MCF 10A (cell line): Measurements from ENCODE around the gene SRGAP2B. TPM values are rescaled to one million over a fixed set of nuclear protein-coding genes. Genes with fewer than 3 reads are reported as not detected.
A peak's percentile ranks its signal among the peaks of the same experiment; 100 is the strongest.
"Not testable (repeated sequence)": the region's sequence is repeated elsewhere in the genome, so short reads cannot be mapped to it uniquely, and the experiment has no call there.

ENCODE experiments used
- Bru-seq: library from RNA; stranded (reverse); fragments of 400-500 nt; gene quantifications from one replicate; lab custom pipeline; 2021; lab: Mats Ljungman, UMichigan
- BruChase-seq, 2 experiments: library from RNA; stranded (reverse); fragments of 400-500 nt; gene quantifications; one replicate each; lab custom pipeline; 2021; lab: Mats Ljungman, UMichigan
- BruUV-seq: library from RNA; stranded (reverse); fragments of 400-500 nt; replicated peaks from 2 replicates; lab custom pipeline; 2021; lab: Mats Ljungman, UMichigan
- CTCF ChIA-PET: fragments of 300-600 bp; sonication (Branson Sonifier 250); formaldehyde crosslinking; extraction: SDS; loops from one replicate; lab custom pipeline; 2021; ENCODE audit warnings: antibody characterized with exemption, inconsistent platforms; lab: Yijun Ruan, JAX
- POLR2A ChIA-PET: fragments of 300-600, 350-650 bp; sonication (Branson Sonifier 250); formaldehyde crosslinking; extraction: SDS; loops from one replicate; lab custom pipeline; 2020; ENCODE audit warnings: antibody characterized with exemption, inconsistent platforms; lab: Yijun Ruan, JAX
- DNase-seq: peaks from one replicate; pipeline ENCODE4 v3.0.0-alpha.2; 2018; ENCODE audit not compliant: unreplicated experiment
- H3K27ac Mint-ChIP-seq: one replicate; pipeline ENCODE4 v1.8.0; 2022; ENCODE audit warnings: mild to moderate bottlenecking, low read depth, mixed read lengths; ENCODE audit not compliant: unreplicated experiment
- H3K27me3 Mint-ChIP-seq: one replicate; pipeline ENCODE4 v1.8.0; 2022; ENCODE audit warnings: mixed read lengths; ENCODE audit not compliant: insufficient read depth, unreplicated experiment
- H3K36me3 Mint-ChIP-seq: one replicate; pipeline ENCODE4 v1.8.0; 2022; ENCODE audit warnings: mild to moderate bottlenecking, moderate library complexity, mixed read lengths; ENCODE audit not compliant: insufficient read depth, unreplicated experiment
- H3K4me1 Mint-ChIP-seq: one replicate; pipeline ENCODE4 v1.8.0; 2022; ENCODE audit warnings: mixed read lengths; ENCODE audit not compliant: insufficient read depth, unreplicated experiment
- H3K4me3 Mint-ChIP-seq: one replicate; pipeline ENCODE4 v1.8.0; 2022; ENCODE audit warnings: mild to moderate bottlenecking, moderate library complexity, mixed read lengths; ENCODE audit not compliant: unreplicated experiment
- H3K9me3 Mint-ChIP-seq: one replicate; pipeline ENCODE4 v1.8.0; 2022; ENCODE audit warnings: mixed read lengths; ENCODE audit not compliant: unreplicated experiment
- intact Hi-C: fragments of 100-400 bp; cut with micrococcal nuclease; formaldehyde crosslinking; loops from 2 replicates; pipeline ENCODE4 v1.14.1; 2022
- long read RNA-seq: library from polyadenylated mRNA; stranded (forward); transcript quantifications from one replicate; pipeline ENCODE4 v2.0.0, GENCODE V29; 2022
- total RNA-seq: library from RNA; stranded (reverse); gene quantifications from 2 replicates; pipeline ENCODE4 v1.2.3, GENCODE V29; 2022

SRGAP2B gene
- 50.8 and 56.5 TPM in 2 replicates for total RNA-seq
- Bru-seq, nascent RNA, result percentile 77 among the genes with signal in this experiment
- BruChase-seq, experiment 1, labeled RNA remaining after a 6-hour chase, result percentile 65 among the genes with signal in this experiment
- BruChase-seq, experiment 2, labeled RNA remaining after a 2-hour chase, result percentile 66 among the genes with signal in this experiment
- long read RNA-seq, full-length matches to known transcripts, result 5 of 21 reads
- long read RNA-seq, partial matches to known transcripts, result 0 of 21 reads
- long read RNA-seq, other reads (novel, unspliced or antisense), result 16 of 21 reads

DNA sequence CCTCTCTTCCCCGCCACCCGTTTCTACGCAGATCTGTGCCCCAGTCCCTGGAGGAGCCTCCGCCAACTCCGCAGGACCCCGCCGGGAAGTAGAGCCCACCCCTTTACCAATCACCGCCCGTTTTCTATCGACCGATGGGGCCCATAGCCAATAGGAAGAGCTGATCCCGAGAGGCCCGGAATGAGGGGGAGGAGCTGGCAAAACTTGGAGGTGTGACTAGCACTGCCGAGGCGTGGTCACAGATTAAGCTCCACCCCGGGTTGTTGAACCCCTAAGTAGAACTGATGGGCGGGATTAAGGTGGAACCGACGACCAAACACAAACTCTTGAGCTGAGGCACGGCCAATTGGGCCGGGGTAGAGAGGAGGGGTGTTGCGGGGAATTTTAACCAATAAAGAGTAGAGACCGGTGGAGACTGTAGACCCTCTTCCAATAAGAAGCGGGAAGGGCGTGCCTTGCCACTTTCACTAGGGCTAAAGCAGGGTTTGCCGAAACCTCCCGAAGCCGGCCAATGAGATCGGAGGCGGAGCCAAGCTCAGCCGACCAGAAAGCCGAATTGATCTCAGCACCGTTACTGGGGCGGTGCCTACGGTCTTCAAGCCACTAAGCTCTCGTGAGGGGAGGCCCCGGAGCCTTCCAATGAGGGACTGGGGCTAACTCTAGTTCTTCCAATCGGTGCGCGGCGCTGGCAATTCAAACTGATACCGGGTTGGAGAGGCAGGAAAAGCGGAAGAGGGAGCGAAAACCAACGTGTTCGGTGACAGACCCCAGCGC lies at the start of gene SRGAP2B, which contains the start of gene FAM72D:
Gene SRGAP2B, minus strand, starts transcription at position 45 of the 774 bp plus-strand sequence. CDS start 2,427 bp downstream, outside the sequence.
Gene FAM72D, plus strand, starts transcription at position 691 of the 774 bp plus-strand sequence. CDS start 874 bp downstream, outside the sequence.
- intact Hi-C loops, DNase-seq, CTCF ChIA-PET, H3K4me1 Mint-ChIP-seq, POLR2A ChIA-PET, H3K36me3 Mint-ChIP-seq, H3K27me3 Mint-ChIP-seq, H3K9me3 Mint-ChIP-seq, BruUV-seq: not testable (repeated sequence)
- H3K27ac Mint-ChIP-seq, result peak within 1 kb of the TSS; percentile 97
- H3K4me3 Mint-ChIP-seq, result peak within 1 kb of the TSS; percentile 68

DNA sequence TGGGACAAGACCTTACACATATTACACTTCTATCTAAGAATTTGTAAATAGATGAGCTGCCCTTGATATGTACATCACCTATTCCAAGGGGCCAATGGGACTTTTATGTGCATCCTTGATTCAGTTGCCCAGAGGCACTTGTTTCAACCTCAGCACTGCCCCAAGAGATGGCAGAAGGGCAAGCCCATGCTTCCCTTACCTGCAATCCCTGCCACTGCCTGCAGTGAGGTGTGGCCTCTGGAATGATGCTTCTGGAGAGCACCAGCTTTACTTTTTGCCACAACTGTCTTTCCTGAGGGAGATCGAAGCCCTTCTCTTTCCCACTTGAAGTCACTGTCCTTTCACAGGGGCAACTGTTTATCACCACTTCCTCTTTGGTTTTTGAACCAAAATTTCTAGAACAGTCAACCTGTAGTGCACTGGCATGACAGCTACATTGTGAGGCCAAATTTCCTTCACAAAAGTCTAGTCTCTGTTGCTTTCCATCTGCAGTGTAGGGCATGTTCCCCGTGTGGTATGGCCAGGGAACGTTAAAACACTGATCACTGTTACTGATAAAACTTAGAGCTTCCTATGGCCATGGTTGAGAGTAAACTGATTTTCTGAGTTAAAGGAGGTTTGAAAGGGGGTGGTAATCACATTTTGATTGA lies 49.3 kb upstream of the SRGAP2B start:
- POLR2A ChIA-PET, H3K36me3 Mint-ChIP-seq, H3K4me3 Mint-ChIP-seq, H3K27me3 Mint-ChIP-seq, BruUV-seq, DNase-seq, intact Hi-C loops, CTCF ChIA-PET, H3K27ac Mint-ChIP-seq, H3K9me3 Mint-ChIP-seq, H3K4me1 Mint-ChIP-seq: not testable (repeated sequence)

DNA sequence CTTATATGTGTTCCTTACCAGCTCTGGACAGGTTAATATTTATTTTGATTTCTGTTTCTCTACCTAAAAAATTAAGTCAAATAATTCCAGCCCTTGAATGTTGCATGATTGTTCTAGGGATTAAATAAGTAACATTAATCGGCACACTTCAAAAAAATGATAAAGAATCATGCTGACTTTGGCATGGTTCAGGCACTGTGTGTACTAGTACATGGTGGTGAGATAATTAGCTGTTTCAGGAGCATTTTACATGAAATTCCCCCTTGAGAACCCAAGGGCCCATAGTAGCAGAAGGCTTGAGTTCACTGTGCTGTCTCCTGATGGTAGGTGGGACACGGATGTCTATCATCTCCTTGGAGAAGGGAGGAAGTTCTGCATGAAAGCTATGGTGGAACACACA lies 45.4 kb upstream of the SRGAP2B start:
- H3K4me3 Mint-ChIP-seq, POLR2A ChIA-PET, H3K27me3 Mint-ChIP-seq, H3K27ac Mint-ChIP-seq, DNase-seq, H3K4me1 Mint-ChIP-seq, CTCF ChIA-PET, H3K9me3 Mint-ChIP-seq, H3K36me3 Mint-ChIP-seq, BruUV-seq, intact Hi-C loops: not testable (repeated sequence)

DNA sequence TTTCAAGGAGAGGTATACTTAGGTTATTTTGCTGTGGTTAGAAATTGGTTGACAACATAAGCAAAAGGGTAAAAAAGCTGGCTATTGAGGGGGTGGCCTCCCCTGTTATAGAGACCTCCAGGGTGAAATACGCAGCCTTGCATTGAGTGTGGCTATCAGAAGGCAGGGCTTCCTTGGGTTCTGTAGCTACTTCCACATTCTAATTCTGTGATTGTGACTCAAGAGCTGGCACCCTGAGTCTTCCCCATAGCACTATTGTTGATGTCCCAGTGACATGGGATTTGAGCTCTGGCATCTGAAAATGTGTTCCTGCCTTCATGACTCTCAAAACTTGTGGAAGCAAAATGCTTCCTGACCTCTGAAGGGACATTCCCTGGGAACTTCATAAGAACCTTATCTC lies 39.3 kb upstream of the SRGAP2B start:
- H3K4me3 Mint-ChIP-seq, POLR2A ChIA-PET, H3K27me3 Mint-ChIP-seq, BruUV-seq, CTCF ChIA-PET, H3K27ac Mint-ChIP-seq, H3K9me3 Mint-ChIP-seq, H3K4me1 Mint-ChIP-seq, DNase-seq, intact Hi-C loops, H3K36me3 Mint-ChIP-seq: not testable (repeated sequence)

DNA sequence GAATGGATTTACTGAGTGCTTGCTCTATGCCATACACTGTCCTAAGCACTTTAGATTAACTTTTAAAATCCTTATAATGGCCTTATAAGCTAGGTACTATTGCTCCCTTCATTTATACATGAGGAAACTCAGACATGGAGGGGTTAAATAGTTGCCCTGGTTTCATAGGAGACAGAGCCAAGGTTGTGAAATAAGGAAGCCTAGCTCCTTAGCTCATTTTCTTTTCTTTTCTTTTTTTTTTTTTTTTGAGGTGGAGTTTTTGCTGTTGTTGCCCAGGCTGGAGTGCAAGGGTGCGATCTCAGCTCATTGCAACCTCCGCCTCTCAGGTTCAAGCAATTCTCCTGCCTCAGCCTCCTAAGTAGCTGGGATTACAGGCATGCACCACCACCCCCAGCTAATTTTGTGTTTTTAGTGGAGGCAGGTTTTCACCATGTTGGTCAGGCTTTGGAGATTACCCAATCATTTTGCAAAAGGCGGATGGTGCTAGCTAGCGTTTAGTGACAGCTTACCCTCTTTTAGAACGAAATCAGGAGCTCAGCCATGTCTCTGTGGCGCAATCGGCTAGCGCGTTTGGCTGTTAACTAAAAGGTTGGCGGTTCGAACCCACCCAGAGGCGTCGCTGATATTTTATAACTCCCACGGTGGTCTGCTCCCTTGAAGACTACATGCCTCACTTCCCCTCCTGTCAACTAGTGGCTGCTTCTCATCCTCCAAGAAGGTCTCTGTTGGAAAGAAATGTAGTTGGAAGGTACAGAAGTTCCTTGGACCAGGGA lies 33.8 kb upstream of the SRGAP2B start:
- H3K27me3 Mint-ChIP-seq, H3K9me3 Mint-ChIP-seq, CTCF ChIA-PET, BruUV-seq, intact Hi-C loops, H3K4me1 Mint-ChIP-seq, POLR2A ChIA-PET, H3K27ac Mint-ChIP-seq, H3K36me3 Mint-ChIP-seq: not testable (repeated sequence)
- DNase-seq, result peak; percentile 63
- peak overlapping the region; percentile 50 for H3K4me3 Mint-ChIP-seq

DNA sequence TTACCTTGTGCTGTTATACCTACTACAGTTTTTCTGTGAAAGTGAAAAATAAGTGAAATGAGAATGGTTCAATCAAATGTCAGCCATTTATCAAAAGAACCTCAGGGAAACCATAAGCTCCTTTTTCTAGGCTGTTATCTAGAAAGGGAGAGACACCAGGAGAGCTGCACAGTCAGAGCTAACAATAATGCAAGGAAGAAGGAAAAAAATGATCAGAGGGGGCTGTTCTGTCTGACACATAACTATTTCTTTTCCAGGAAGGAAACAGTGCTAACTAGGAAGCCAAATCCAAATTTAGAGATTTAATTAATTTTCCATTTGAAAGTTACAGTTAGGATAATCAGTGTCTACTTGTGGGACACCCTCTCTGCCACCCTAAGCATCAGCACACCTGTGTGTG lies 32.0 kb upstream of the SRGAP2B start:
- H3K27me3 Mint-ChIP-seq, H3K4me1 Mint-ChIP-seq, H3K36me3 Mint-ChIP-seq, H3K4me3 Mint-ChIP-seq, BruUV-seq, POLR2A ChIA-PET, H3K27ac Mint-ChIP-seq, H3K9me3 Mint-ChIP-seq, CTCF ChIA-PET, intact Hi-C loops, DNase-seq: not testable (repeated sequence)

DNA sequence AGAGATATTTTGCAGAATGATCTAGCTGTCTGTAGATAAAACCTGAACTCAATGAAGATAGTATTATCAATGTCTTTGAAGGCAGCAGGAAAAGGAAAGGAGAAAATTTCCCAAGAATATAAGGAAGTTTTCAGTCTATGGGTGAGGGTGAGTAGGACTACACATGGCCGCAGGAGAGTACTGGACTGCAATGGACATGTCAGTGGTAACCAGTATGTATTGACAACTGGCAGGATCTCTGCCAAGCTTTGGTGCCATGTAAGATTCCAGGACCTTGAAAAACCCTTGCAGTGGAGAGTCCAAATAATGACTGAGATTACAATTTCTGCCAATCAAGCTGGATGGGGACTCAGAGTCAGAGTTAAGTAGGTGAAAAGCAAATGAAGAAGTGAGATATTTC lies 30.0 kb upstream of the SRGAP2B start:
- H3K4me3 Mint-ChIP-seq, H3K36me3 Mint-ChIP-seq, H3K27me3 Mint-ChIP-seq, H3K27ac Mint-ChIP-seq, CTCF ChIA-PET, intact Hi-C loops, DNase-seq, H3K9me3 Mint-ChIP-seq, H3K4me1 Mint-ChIP-seq, BruUV-seq, POLR2A ChIA-PET: not testable (repeated sequence)

DNA sequence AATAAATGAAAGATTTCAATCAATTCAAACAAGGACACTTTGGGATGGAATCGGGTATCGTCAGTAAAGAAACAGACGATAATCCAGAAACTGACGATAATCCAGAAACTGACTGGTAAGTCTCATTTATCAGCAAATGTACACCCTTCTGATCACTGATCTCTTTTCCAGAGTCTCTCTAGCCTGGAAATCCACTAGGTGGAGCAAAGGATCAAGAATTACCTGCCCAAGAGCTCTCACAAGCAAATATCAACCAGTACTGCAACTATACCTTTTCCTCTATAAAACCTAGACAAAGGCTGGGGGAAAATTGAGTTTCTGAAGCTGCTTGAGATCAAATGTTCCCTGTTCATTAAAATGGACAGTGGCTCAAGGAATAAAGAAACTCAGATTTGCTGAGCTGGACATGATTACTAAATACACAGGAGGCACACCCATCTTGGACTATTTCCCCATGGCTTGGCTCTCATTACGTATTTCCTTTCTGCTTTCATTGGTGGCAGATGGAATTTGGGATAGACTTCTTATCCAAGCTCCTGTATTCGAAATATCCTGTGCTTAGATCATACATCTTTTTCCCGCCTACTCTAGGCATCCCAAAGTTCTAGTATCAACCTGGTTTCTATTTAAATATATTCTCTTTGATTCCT lies 29.0 kb upstream of the SRGAP2B start:
- H3K4me3 Mint-ChIP-seq, H3K4me1 Mint-ChIP-seq, POLR2A ChIA-PET: not testable (repeated sequence)

More for the DNA sequence above, 29.0 kb upstream of the SRGAP2B start:
- CTCF ChIA-PET, H3K27me3 Mint-ChIP-seq, BruUV-seq, H3K36me3 Mint-ChIP-seq, H3K27ac Mint-ChIP-seq, H3K9me3 Mint-ChIP-seq, DNase-seq, intact Hi-C loops: not testable (repeated sequence)
